ENCODE measurements around the gene PSMB10.
"Not testable (repeated sequence)": the region's sequence is repeated elsewhere in the genome, so short reads cannot be mapped to it uniquely, and the experiment has no call there.

DNA sequence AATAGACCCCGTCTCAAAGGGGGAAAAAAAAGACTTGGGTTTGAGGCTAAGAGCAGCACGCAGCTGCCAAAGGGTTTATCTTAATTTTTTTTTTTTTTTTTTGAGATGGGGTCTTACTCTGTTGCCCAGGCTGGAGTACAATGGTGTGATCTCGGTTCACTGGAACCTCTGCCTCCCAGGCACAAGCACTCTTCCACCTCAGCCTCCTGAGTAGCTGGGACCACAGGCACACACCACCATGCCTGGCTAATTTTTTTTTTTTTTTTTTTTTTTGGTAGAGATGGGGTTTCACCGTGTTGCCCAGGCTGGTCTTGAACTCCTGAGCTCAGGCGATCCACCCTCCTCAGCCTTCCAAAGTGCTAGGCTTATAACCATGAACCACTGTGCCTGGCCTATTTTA, 1.1 kb upstream of the PSMB10 start:
- TF ChIP-seq, protein P1, sequence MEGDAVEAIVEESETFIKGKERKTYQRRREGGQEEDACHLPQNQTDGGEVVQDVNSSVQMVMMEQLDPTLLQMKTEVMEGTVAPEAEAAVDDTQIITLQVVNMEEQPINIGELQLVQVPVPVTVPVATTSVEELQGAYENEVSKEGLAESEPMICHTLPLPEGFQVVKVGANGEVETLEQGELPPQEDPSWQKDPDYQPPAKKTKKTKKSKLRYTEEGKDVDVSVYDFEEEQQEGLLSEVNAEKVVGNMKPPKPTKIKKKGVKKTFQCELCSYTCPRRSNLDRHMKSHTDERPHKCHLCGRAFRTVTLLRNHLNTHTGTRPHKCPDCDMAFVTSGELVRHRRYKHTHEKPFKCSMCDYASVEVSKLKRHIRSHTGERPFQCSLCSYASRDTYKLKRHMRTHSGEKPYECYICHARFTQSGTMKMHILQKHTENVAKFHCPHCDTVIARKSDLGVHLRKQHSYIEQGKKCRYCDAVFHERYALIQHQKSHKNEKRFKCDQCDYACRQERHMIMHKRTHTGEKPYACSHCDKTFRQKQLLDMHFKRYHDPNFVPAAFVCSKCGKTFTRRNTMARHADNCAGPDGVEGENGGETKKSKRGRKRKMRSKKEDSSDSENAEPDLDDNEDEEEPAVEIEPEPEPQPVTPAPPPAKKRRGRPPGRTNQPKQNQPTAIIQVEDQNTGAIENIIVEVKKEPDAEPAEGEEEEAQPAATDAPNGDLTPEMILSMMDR (IDR thresholded peaks at IDR 0.05), result not testable (repeated sequence)
- TF ChIP-seq POLR2A, POLR2AphosphoS5, EP300 (IDR thresholded peaks at IDR 0.05): not testable (repeated sequence)

Measured in suprapubic skin (tissue), 4 donors.